GM13977 (cell line): Measurements from ENCODE around the gene GTPBP6.

Experiments
- DNase-seq: peaks from one replicate; pipeline ENCODE4 v3.0.0; 2012; ENCODE audit warnings: low spot score
- in situ Hi-C: fragments of 300-500 bp; cut with MboI; formaldehyde crosslinking; loops from one replicate; pipeline ENCODE4 v1.12.0; 2022; ENCODE audit warnings: low sequenced_read_pairs, low pct_unique_long_range_greater_than_20kb, mixed read lengths, inconsistent platforms; ENCODE audit not compliant: unreplicated experiment
- TF ChIP-seq, protein P1 (sequence below): IDR thresholded peaks from 2 replicates; pipeline ENCODE4 v1.5.1; 2012; ENCODE audit warnings: mild to moderate bottlenecking, control low read depth; ENCODE audit not compliant: insufficient read depth; ENCODE audit errors: extremely low read depth, missing control alignments

Gene GTPBP6

GRCh38 chrX:346034-346813 is 27.6 kb upstream of the GTPBP6 start:
- in situ Hi-C loops: no loop called here

GRCh38 chrX:345020-345925 is 26.7 kb upstream of the GTPBP6 start:
- TF ChIP-seq, protein P1, sequence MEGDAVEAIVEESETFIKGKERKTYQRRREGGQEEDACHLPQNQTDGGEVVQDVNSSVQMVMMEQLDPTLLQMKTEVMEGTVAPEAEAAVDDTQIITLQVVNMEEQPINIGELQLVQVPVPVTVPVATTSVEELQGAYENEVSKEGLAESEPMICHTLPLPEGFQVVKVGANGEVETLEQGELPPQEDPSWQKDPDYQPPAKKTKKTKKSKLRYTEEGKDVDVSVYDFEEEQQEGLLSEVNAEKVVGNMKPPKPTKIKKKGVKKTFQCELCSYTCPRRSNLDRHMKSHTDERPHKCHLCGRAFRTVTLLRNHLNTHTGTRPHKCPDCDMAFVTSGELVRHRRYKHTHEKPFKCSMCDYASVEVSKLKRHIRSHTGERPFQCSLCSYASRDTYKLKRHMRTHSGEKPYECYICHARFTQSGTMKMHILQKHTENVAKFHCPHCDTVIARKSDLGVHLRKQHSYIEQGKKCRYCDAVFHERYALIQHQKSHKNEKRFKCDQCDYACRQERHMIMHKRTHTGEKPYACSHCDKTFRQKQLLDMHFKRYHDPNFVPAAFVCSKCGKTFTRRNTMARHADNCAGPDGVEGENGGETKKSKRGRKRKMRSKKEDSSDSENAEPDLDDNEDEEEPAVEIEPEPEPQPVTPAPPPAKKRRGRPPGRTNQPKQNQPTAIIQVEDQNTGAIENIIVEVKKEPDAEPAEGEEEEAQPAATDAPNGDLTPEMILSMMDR: no peak
- no peak for DNase-seq
- in situ Hi-C loops: no loop called here

More at GRCh38 chrX:346034-346813, 27.6 kb upstream of the GTPBP6 start:
- TF ChIP-seq, protein P1: no peak
- DNase-seq: no peak

DNA sequence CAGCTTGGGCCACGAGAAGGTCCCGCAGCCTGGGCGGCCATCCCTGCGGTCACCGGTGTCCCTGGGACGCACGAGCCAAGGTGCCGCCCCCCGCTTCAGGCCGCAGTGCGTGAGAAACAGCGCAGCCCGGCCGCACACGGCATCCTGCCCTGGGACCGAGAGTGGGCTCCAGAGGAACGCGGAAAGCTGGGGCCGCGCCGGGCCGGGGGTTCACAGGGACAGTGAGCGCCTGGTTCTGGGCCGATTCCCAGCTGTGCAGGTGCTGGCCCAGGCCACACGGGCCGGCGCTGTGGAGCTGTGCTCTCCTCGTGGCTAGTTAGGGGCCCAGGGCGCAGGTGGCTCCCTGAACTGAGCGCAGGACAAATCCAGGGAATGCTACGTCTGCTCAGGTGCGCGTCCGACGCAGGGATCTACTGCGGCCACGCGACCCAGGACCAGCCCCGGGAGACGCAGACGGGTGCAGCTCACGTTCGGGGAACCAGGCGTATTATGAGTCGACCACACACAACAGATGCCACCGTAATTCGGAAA is 25.8 kb upstream of the GTPBP6 start:
- TF ChIP-seq, protein P1: no peak
- in situ Hi-C loops: no loop called here

GRCh38 chrX:341541-342101 is 23.0 kb upstream of the GTPBP6 start:
- no peak for DNase-seq
- TF ChIP-seq, protein P1: no peak
- in situ Hi-C loops: no loop called here

More for the DNA sequence above, 25.8 kb upstream of the GTPBP6 start:
- no peak for DNase-seq

GRCh38 chrX:340641-341423 is 22.2 kb upstream of the GTPBP6 start:
- in situ Hi-C loops: no loop called here
- DNase-seq: no peak
- TF ChIP-seq, protein P1: no peak
